HEK293 (cell line): ENCODE results near the gene ULBP1.

Source experiments
- SETDB1 ChIP-seq: IDR thresholded peaks from one replicate; pipeline ENCODE4 v1.6.1; 2017; ENCODE audit warnings: mild to moderate bottlenecking, low read length, moderate library complexity, mixed read lengths; ENCODE audit not compliant: insufficient read length
- TCF7L2 ChIP-seq: IDR thresholded peaks from 2 replicates; pipeline ENCODE4 v1.6.1; 2011; ENCODE audit warnings: low read depth, mild to moderate bottlenecking, inconsistent platforms, low read length, moderate library complexity, borderline replicate concordance
- ZBTB8A ChIP-seq: fragments of 450-650 bp; formaldehyde crosslinking; IDR thresholded peaks from 2 replicates; pipeline ENCODE4 v1.5.1; 2016; ENCODE audit warnings: missing biosample characterization, missing genetic modification characterization
- ZNF239 ChIP-seq: fragments of 450-650 bp; formaldehyde crosslinking; IDR thresholded peaks from 2 replicates; pipeline ENCODE4 v1.5.1; 2016; ENCODE audit warnings: missing biosample characterization, missing genetic modification characterization
- ZNF274 ChIP-seq, 2 experiments: fragments of 200-500 bp in 1 of 2; fragments of 450-650 bp in 1 of 2; sonication (Bioruptor generic) in 1 of 2; formaldehyde crosslinking in 1 of 2; IDR thresholded peaks; 2 replicates each; pipeline versions ENCODE4 v1.5.1 to v1.6.1; 2014 to 2016; ENCODE audit warnings: borderline replicate concordance in 1 of 2, inconsistent platforms in 1 of 2, low read length in 1 of 2, missing biosample characterization in 1 of 2, missing genetic modification characterization in 1 of 2
- ZNF311 ChIP-seq: fragments of 450-650 bp; formaldehyde crosslinking; IDR thresholded peaks from 2 replicates; pipeline ENCODE4 v1.5.1; 2017; ENCODE audit warnings: missing biosample characterization, missing genetic modification characterization, borderline replicate concordance
- ZNF560 ChIP-seq: fragments of 450-650 bp; formaldehyde crosslinking; IDR thresholded peaks from 2 replicates; pipeline ENCODE4 v1.5.1; 2017; ENCODE audit warnings: missing biosample characterization, missing genetic modification characterization, borderline replicate concordance
- TF ChIP-seq, protein P1 (sequence below): fragments of 450-650 bp; formaldehyde crosslinking; IDR thresholded peaks from 2 replicates; pipeline ENCODE4 v1.5.1; 2016; ENCODE audit warnings: missing biosample characterization, missing genetic modification characterization
- TF ChIP-seq, protein P2 (sequence below): sonication (generic); formaldehyde crosslinking; IDR thresholded peaks from 2 replicates; pipeline ENCODE4 v1.8.1; 2022; ENCODE audit warnings: mild to moderate bottlenecking, moderate library complexity, missing genetic modification reagents
- TF ChIP-seq, protein P3 (sequence below): fragments of 450-650 bp; formaldehyde crosslinking; IDR thresholded peaks from 2 replicates; pipeline ENCODE4 v1.5.1; 2016; ENCODE audit warnings: missing biosample characterization, missing genetic modification characterization
- TF ChIP-seq, protein P4 (sequence below): fragments of 450-650 bp; formaldehyde crosslinking; IDR thresholded peaks from 2 replicates; pipeline ENCODE4 v1.5.1; 2016; ENCODE audit warnings: missing biosample characterization, missing genetic modification characterization
- TF ChIP-seq, protein P5 (sequence below): fragments of 450-650 bp; formaldehyde crosslinking; IDR thresholded peaks from 2 replicates; pipeline ENCODE4 v1.5.1; 2016; ENCODE audit warnings: missing biosample characterization, missing genetic modification characterization
- TF ChIP-seq, protein P6 (sequence below): fragments of 450-650 bp; formaldehyde crosslinking; IDR thresholded peaks from 2 replicates; pipeline ENCODE4 v1.5.1; 2016; ENCODE audit warnings: missing biosample characterization, missing genetic modification characterization, low read depth
- TF ChIP-seq, protein P7 (sequence below): fragments of 450-650 bp; formaldehyde crosslinking; conservative IDR thresholded peaks from 2 replicates; pipeline ENCODE4 v1.5.1; 2016; ENCODE audit warnings: low read depth, missing biosample characterization, missing genetic modification characterization

DNA sequence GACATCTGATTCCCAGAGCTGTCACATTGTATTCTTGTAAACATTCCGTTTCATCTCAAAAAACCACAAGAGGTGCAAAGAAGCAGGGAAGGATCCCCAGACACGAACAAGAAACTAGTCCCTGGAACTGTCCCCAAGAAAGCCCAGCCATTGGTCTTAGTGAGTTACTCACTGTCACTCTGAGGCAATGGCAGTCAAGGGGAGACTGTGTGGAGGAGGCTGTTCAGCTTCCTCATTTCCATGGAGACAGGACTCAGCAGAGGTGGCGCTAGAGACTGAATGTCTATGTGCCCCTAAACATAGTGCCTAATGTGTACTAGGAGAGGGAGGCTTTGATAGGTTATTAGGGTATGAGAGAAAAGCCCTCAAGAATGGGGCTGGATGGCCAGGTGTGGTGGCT is 11.1 kb downstream of the ULBP1 start:
- TF ChIP-seq ZNF239, result no peak
- TF ChIP-seq, protein P1, sequence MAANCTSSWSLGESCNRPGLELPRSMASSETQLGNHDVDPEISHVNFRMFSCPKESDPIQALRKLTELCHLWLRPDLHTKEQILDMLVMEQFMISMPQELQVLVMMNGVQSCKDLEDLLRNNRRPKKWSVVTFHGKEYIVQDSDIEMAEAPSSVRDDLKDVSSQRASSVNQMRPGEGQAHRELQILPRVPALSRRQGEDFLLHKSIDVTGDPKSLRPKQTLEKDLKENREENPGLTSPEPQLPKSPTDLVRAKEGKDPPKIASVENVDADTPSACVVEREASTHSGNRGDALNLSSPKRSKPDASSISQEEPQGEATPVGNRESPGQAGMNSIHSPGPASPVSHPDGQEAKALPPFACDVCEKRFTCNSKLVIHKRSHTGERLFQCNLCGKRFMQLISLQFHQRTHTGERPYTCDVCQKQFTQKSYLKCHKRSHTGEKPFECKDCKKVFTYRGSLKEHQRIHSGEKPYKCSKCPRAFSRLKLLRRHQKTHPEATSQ, result no peak
- TF ChIP-seq, protein P2, sequence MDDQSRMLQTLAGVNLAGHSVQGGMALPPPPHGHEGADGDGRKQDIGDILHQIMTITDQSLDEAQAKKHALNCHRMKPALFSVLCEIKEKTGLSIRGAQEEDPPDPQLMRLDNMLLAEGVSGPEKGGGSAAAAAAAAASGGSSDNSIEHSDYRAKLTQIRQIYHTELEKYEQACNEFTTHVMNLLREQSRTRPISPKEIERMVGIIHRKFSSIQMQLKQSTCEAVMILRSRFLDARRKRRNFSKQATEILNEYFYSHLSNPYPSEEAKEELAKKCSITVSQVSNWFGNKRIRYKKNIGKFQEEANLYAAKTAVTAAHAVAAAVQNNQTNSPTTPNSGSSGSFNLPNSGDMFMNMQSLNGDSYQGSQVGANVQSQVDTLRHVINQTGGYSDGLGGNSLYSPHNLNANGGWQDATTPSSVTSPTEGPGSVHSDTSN (CRISPR knock-in tag), result no peak
- TF ChIP-seq, protein P3, sequence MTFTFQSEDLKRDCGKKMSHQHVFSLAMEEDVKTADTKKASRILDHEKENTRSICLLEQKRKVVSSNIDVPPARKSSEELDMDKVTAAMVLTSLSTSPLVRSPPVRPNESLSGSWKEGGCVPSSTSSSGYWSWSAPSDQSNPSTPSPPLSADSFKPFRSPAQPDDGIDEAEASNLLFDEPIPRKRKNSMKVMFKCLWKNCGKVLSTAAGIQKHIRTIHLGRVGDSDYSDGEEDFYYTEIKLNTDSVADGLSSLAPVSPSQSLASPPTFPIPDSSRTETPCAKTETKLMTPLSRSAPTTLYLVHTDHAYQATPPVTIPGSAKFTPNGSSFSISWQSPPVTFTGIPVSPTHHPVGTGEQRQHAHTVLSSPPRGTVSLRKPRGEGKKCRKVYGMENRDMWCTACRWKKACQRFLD (tag by site-specific recombination), result no peak
- no peak for TF ChIP-seq ZNF560
- TF ChIP-seq, protein P4, sequence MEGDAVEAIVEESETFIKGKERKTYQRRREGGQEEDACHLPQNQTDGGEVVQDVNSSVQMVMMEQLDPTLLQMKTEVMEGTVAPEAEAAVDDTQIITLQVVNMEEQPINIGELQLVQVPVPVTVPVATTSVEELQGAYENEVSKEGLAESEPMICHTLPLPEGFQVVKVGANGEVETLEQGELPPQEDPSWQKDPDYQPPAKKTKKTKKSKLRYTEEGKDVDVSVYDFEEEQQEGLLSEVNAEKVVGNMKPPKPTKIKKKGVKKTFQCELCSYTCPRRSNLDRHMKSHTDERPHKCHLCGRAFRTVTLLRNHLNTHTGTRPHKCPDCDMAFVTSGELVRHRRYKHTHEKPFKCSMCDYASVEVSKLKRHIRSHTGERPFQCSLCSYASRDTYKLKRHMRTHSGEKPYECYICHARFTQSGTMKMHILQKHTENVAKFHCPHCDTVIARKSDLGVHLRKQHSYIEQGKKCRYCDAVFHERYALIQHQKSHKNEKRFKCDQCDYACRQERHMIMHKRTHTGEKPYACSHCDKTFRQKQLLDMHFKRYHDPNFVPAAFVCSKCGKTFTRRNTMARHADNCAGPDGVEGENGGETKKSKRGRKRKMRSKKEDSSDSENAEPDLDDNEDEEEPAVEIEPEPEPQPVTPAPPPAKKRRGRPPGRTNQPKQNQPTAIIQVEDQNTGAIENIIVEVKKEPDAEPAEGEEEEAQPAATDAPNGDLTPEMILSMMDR (tag by site-specific recombination), result no peak
- no peak for TF ChIP-seq ZBTB8A (tag by site-specific recombination)
- no peak for TF ChIP-seq ZNF274 (IDR thresholded peaks at IDR 0.05; ENCODE audit: low read length)
- TF ChIP-seq ZNF274 (tag by site-specific recombination; IDR thresholded peaks at IDR 0.05; ENCODE audit: borderline replicate concordance), result no peak
- no peak for TF ChIP-seq TCF7L2
- TF ChIP-seq, protein P5, sequence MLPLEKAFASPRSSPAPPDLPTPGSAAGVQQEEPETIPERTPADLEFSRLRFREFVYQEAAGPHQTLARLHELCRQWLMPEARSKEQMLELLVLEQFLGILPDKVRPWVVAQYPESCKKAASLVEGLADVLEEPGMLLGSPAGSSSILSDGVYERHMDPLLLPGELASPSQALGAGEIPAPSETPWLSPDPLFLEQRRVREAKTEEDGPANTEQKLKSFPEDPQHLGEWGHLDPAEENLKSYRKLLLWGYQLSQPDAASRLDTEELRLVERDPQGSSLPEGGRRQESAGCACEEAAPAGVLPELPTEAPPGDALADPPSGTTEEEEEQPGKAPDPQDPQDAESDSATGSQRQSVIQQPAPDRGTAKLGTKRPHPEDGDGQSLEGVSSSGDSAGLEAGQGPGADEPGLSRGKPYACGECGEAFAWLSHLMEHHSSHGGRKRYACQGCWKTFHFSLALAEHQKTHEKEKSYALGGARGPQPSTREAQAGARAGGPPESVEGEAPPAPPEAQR, result no peak
- TF ChIP-seq, protein P6, sequence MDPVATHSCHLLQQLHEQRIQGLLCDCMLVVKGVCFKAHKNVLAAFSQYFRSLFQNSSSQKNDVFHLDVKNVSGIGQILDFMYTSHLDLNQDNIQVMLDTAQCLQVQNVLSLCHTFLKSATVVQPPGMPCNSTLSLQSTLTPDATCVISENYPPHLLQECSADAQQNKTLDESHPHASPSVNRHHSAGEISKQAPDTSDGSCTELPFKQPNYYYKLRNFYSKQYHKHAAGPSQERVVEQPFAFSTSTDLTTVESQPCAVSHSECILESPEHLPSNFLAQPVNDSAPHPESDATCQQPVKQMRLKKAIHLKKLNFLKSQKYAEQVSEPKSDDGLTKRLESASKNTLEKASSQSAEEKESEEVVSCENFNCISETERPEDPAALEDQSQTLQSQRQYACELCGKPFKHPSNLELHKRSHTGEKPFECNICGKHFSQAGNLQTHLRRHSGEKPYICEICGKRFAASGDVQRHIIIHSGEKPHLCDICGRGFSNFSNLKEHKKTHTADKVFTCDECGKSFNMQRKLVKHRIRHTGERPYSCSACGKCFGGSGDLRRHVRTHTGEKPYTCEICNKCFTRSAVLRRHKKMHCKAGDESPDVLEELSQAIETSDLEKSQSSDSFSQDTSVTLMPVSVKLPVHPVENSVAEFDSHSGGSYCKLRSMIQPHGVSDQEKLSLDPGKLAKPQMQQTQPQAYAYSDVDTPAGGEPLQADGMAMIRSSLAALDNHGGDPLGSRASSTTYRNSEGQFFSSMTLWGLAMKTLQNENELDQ (tag by site-specific recombination), result no peak
- no peak for TF ChIP-seq ZNF311
- no peak for TF ChIP-seq SETDB1
- TF ChIP-seq, protein P7, sequence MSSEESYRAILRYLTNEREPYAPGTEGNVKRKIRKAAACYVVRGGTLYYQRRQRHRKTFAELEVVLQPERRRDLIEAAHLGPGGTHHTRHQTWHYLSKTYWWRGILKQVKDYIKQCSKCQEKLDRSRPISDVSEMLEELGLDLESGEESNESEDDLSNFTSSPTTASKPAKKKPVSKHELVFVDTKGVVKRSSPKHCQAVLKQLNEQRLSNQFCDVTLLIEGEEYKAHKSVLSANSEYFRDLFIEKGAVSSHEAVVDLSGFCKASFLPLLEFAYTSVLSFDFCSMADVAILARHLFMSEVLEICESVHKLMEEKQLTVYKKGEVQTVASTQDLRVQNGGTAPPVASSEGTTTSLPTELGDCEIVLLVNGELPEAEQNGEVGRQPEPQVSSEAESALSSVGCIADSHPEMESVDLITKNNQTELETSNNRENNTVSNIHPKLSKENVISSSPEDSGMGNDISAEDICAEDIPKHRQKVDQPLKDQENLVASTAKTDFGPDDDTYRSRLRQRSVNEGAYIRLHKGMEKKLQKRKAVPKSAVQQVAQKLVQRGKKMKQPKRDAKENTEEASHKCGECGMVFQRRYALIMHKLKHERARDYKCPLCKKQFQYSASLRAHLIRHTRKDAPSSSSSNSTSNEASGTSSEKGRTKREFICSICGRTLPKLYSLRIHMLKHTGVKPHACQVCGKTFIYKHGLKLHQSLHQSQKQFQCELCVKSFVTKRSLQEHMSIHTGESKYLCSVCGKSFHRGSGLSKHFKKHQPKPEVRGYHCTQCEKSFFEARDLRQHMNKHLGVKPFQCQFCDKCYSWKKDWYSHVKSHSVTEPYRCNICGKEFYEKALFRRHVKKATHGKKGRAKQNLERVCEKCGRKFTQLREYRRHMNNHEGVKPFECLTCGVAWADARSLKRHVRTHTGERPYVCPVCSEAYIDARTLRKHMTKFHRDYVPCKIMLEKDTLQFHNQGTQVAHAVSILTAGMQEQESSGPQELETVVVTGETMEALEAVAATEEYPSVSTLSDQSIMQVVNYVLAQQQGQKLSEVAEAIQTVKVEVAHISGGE, result no peak
